GM13977 (cell line): ENCODE measurements around the gene ZNF81.

Experiments used
- DNase-seq: peaks from one replicate; pipeline ENCODE4 v3.0.0; 2012; ENCODE audit warnings: low spot score
- CTCF ChIP-seq: IDR thresholded peaks from 2 replicates; pipeline ENCODE4 v1.5.1; 2012; ENCODE audit warnings: mild to moderate bottlenecking, control low read depth; ENCODE audit not compliant: insufficient read depth; ENCODE audit errors: extremely low read depth, missing control alignments
- in situ Hi-C: fragments of 300-500 bp; cut with MboI; formaldehyde crosslinking; loops from one replicate; pipeline ENCODE4 v1.12.0; 2022; ENCODE audit warnings: low sequenced_read_pairs, low pct_unique_long_range_greater_than_20kb, mixed read lengths, inconsistent platforms; ENCODE audit not compliant: unreplicated experiment

The ZNF81 gene

GRCh38 chrX:47864300-47864699, 27.6 kb downstream of the ZNF81 start:
- in situ Hi-C loops = no loop called here
- no peak for DNase-seq
- no peak for TF ChIP-seq CTCF

- DNase-seq = no peak
- TF ChIP-seq CTCF = no peak
- in situ Hi-C loops = no loop called here
Measured at GRCh38 chrX:47864785-47865184, 28.1 kb downstream of the ZNF81 start.

- DNase-seq = no peak
- TF ChIP-seq CTCF = no peak
- in situ Hi-C loops = no loop called here
Measured at GRCh38 chrX:47873123-47873522, 36.4 kb downstream of the ZNF81 start.

- no peak for TF ChIP-seq CTCF
- DNase-seq = no peak
- in situ Hi-C loops = no loop called here
Measured at GRCh38 chrX:47877327-47877726, 40.6 kb downstream of the ZNF81 start.

- in situ Hi-C loops = no loop called here
- no peak for TF ChIP-seq CTCF
Measured at GRCh38 chrX:47878198-47878597, 41.5 kb downstream of the ZNF81 start.

GRCh38 chrX:47879463-47879862, 42.8 kb downstream of the ZNF81 start:
- DNase-seq = no peak
- in situ Hi-C loops = no loop called here
- no peak for TF ChIP-seq CTCF

More at GRCh38 chrX:47878198-47878597, 41.5 kb downstream of the ZNF81 start:
- no peak for DNase-seq

GRCh38 chrX:47880927-47881326, 44.2 kb downstream of the ZNF81 start:
- in situ Hi-C loops = no loop called here
- TF ChIP-seq CTCF = no peak
- no peak for DNase-seq
